K562 (cell line): ENCODE results near the gene SPAG16.

Experiments used
- ATF7 ChIP-seq: fragments of 450-650 bp; IDR thresholded peaks from 2 replicates; pipeline ENCODE4 v1.7.1; 2014; ENCODE audit warnings: mild to moderate bottlenecking, moderate library complexity
- BRCA1 ChIP-seq, 2 experiments: fragments of 450-650 bp in 1 of 2; sonication (generic) in 1 of 2; formaldehyde crosslinking in 1 of 2; IDR thresholded peaks; 2 replicates each; pipeline versions ENCODE4 v1.5.0 to v1.6.1; 2017 to 2020; ENCODE audit warnings: mild to moderate bottlenecking in 1 of 2, missing genetic modification reagents in 1 of 2
- CTCF ChIP-seq, 3 experiments: IDR thresholded peaks in 2 of 3; conservative IDR thresholded peaks in 1 of 3; 2 replicates each; pipeline ENCODE4 v1.5.1; 2011 to 2012; ENCODE audit warnings: low read length in 3 of 3, mild to moderate bottlenecking in 3 of 3, control low read depth in 2 of 3, improper control_type of control experiment in 1 of 3, inconsistent platforms in 1 of 3, low read depth in 1 of 3, mixed read lengths in 1 of 3, moderate library complexity in 1 of 3; ENCODE audit not compliant: insufficient read depth in 2 of 3
- FOXA1 ChIP-seq: fragments of 450-650 bp; IDR thresholded peaks from 2 replicates; pipeline ENCODE4 v1.6.1; 2016; ENCODE audit warnings: mild to moderate bottlenecking, borderline replicate concordance
- HBP1 ChIP-seq: fragments of 450-650 bp; formaldehyde crosslinking; IDR thresholded peaks from 2 replicates; pipeline ENCODE4 v1.4.0; 2022; ENCODE audit warnings: missing genetic modification characterization
- NONO ChIP-seq, 2 experiments: fragments of 200-400 bp in 1 of 2; fragments of 450-650 bp in 1 of 2; formaldehyde crosslinking in 1 of 2; IDR thresholded peaks; 2 replicates each; pipeline ENCODE4 v1.6.1; 2017; ENCODE audit warnings: low read depth in 2 of 2, mild to moderate bottlenecking in 2 of 2, moderate library complexity in 2 of 2, low read length in 1 of 2
- POLR3G ChIP-seq: IDR thresholded peaks from 2 replicates; pipeline ENCODE4 v1.6.1; 2011; ENCODE audit not compliant: insufficient read length, insufficient replicate concordance; ENCODE audit errors: extremely low read depth
- SRF ChIP-seq, 2 experiments: fragments of 250-450, 450-650 bp in 1 of 2; sonication (Bioruptor Pico) in 1 of 2; sonication (generic) in 1 of 2; formaldehyde crosslinking; IDR thresholded peaks; 2 replicates each; pipeline versions ENCODE4 v1.5.0 to v1.5.1; 2020 to 2022; ENCODE audit warnings: mild to moderate bottlenecking in 1 of 2, missing genetic modification reagents in 1 of 2
- USF1 ChIP-seq: sonication (generic); formaldehyde crosslinking; IDR thresholded peaks from 2 replicates; pipeline ENCODE4 v1.9.0; 2022; ENCODE audit warnings: mild to moderate bottlenecking, missing genetic modification reagents
- USF2 ChIP-seq: sonication (generic); formaldehyde crosslinking; IDR thresholded peaks from 2 replicates; pipeline ENCODE4 v1.5.0; 2020; ENCODE audit warnings: missing genetic modification reagents
- ZNF24 ChIP-seq: fragments of 450-650 bp; IDR thresholded peaks from 2 replicates; pipeline ENCODE4 v1.6.1; 2016

GRCh38 chr2:214019973-214020345, 735.7 kb downstream of the SPAG16 start:
- no peak for TF ChIP-seq USF1
- no peak for TF ChIP-seq ATF7
- no peak for TF ChIP-seq POLR3G
- TF ChIP-seq NONO (IDR thresholded peaks at IDR 0.05; ENCODE audit: low read depth in 2 of 2, low read length in 1 of 2), result no peak
- no peak for TF ChIP-seq FOXA1
- no peak for TF ChIP-seq HBP1
- TF ChIP-seq CTCF (IDR thresholded peaks at IDR 0.05 in 2 of 3, conservative IDR thresholded peaks at IDR 0.05 in 1 of 3; ENCODE audit: insufficient read depth in 2 of 3, low read depth in 1 of 3, low read length in 3 of 3), result no peak
- TF ChIP-seq BRCA1 (IDR thresholded peaks at IDR 0.05), result no peak
- no peak for TF ChIP-seq BRCA1 (CRISPR knock-in tag; IDR thresholded peaks at IDR 0.05)
- TF ChIP-seq USF2 (CRISPR knock-in tag), result no peak
- TF ChIP-seq ZNF24, result no peak
- TF ChIP-seq SRF (CRISPR knock-in tag; IDR thresholded peaks at IDR 0.05), result no peak
